Loucy (cell line): Measurements from ENCODE around the gene KCNQ5.

Experiments used
- EZH2phosphoT487 ChIP-seq: fragments of 200-600 bp; IDR thresholded peaks from 2 replicates; pipeline ENCODE4 v1.6.1; 2018; ENCODE audit warnings: antibody characterized with exemption, mild to moderate bottlenecking, moderate library complexity, borderline replicate concordance
- TF ChIP-seq, protein P1 (sequence below): fragments of 200-600 bp; sonication (generic); conservative IDR thresholded peaks from 2 replicates; pipeline ENCODE4 v1.5.1; 2014; ENCODE audit warnings: mild to moderate bottlenecking, antibody characterized with exemption, low read length

DNA sequence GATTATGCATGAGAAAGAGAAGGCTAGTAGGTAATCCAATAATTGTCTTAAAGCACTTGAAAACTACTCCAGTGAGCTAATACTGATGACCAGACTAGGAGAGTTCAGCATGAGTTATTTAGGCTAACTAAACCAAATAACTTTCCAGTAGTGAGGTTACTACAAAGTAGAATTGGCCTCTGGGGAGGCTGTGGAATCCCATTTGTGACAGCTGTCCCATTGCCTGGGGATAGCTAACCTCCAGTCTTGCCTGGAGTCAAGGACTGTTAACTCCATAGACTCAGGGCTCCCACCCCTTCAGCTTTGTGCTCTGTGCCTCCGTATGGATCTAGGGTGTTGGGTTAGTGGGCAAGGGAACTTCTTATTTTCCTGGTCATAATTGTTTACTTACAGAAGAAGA lies 51.0 kb downstream of the KCNQ5 start:
- TF ChIP-seq EZH2phosphoT487 = no peak
- TF ChIP-seq, protein P1, sequence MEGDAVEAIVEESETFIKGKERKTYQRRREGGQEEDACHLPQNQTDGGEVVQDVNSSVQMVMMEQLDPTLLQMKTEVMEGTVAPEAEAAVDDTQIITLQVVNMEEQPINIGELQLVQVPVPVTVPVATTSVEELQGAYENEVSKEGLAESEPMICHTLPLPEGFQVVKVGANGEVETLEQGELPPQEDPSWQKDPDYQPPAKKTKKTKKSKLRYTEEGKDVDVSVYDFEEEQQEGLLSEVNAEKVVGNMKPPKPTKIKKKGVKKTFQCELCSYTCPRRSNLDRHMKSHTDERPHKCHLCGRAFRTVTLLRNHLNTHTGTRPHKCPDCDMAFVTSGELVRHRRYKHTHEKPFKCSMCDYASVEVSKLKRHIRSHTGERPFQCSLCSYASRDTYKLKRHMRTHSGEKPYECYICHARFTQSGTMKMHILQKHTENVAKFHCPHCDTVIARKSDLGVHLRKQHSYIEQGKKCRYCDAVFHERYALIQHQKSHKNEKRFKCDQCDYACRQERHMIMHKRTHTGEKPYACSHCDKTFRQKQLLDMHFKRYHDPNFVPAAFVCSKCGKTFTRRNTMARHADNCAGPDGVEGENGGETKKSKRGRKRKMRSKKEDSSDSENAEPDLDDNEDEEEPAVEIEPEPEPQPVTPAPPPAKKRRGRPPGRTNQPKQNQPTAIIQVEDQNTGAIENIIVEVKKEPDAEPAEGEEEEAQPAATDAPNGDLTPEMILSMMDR = no peak
